ENCODE data around the gene OR13C9. TPM values are rescaled to one million over a fixed set of nuclear protein-coding genes. Genes with fewer than 3 reads are reported as not detected.

The OR13C9 gene
- total RNA-seq, 4 donors from 2014 or later = not detected

- DNase-seq (ENCODE audit: low spot score) = no peak
- no peak for TF ChIP-seq CTCF (IDR thresholded peaks at IDR 0.05)
- no peak for ATAC-seq (ENCODE audit: low FRiP score)
Observed at GRCh38 chr9:104580562-104580961, 37.4 kb downstream of the OR13C9 start.

GRCh38 chr9:104577263-104577662 lies 40.7 kb downstream of the OR13C9 start:
- ATAC-seq (ENCODE audit: low FRiP score) = no peak
- TF ChIP-seq CTCF (IDR thresholded peaks at IDR 0.05) = no peak
- no peak for DNase-seq (ENCODE audit: low spot score)

- ATAC-seq (ENCODE audit: low FRiP score) (no peak), DNase-seq (ENCODE audit: low spot score) (no peak)
- no peak for TF ChIP-seq CTCF (IDR thresholded peaks at IDR 0.05)
Observed at GRCh38 chr9:104575456-104575855, 42.5 kb downstream of the OR13C9 start.

- ATAC-seq (ENCODE audit: low FRiP score) (no peak), DNase-seq (ENCODE audit: low spot score) (no peak)
Observed at GRCh38 chr9:104572612-104573011, 45.4 kb downstream of the OR13C9 start.

GRCh38 chr9:104568868-104569267 lies 49.1 kb downstream of the OR13C9 start, which contains the start of gene OR13C8:
Gene OR13C8 (plus strand): TSS chr9:104569168. CDS start chr9:104569168, 0 bp downstream.
- ATAC-seq (ENCODE audit: low FRiP score) = no peak
- no peak for TF ChIP-seq CTCF (IDR thresholded peaks at IDR 0.05)

More at GRCh38 chr9:104572612-104573011, 45.4 kb downstream of the OR13C9 start:
- TF ChIP-seq CTCF (IDR thresholded peaks at IDR 0.05) = no peak

More at GRCh38 chr9:104568868-104569267, 49.1 kb downstream of the OR13C9 start, which contains the start of gene OR13C8:
- DNase-seq (ENCODE audit: low spot score) = no peak

Other genes starting within 250 kb of the OR13C9 start
- gene OR13F1, start 113.9 kb downstream of the OR13C9 start, total RNA-seq = not detected
- gene OR13C4, start 91.0 kb downstream of the OR13C9 start, total RNA-seq = not detected
- not detected for gene OR13C3, start 81.3 kb downstream of the OR13C9 start, total RNA-seq
- not detected for gene OR13C8, start 49.0 kb downstream of the OR13C9 start, total RNA-seq
- gene OR13C5, start 18.8 kb downstream of the OR13C9 start, total RNA-seq = not detected
- gene OR13C2, start 12.6 kb downstream of the OR13C9 start, total RNA-seq = not detected
- gene OR13D1, start 76.3 kb upstream of the OR13C9 start, total RNA-seq = not detected
- 10 to 100 TPM; 22.9 to 39.6 (median 29.6) TPM for gene NIPSNAP3A, start 129.5 kb upstream of the OR13C9 start, total RNA-seq
- 10 to 100 TPM in 3 of 4 donors, 1 to 10 TPM in 1; 7.1 to 16.1 (median 13.0) TPM for gene NIPSNAP3B, start 145.9 kb upstream of the OR13C9 start, total RNA-seq

Measured in omental fat pad (tissue), 4 donors.